Upper lobe of left lung (tissue), 4 donors: ENCODE data around the gene FMC1.

Experiments used
- EP300 ChIP-seq, 4 donors: sonication (generic); formaldehyde crosslinking; IDR thresholded peaks; one replicate each; pipeline ENCODE4 v1.5.1; 2017; ENCODE audit warnings: antibody characterized with exemption in 4 of 4, control low read depth in 2 of 4
- POLR2A ChIP-seq, 4 donors: fragments of 450-650 bp; IDR thresholded peaks; one replicate each; pipeline ENCODE4 v1.5.1; 2016 to 2017; ENCODE audit warnings: antibody characterized with exemption in 4 of 4, mild to moderate bottlenecking in 2 of 4
- POLR2AphosphoS5 ChIP-seq, 2 donors: sonication (generic); formaldehyde crosslinking; IDR thresholded peaks; one replicate each; pipeline ENCODE4 v1.5.1; 2017; ENCODE audit warnings: antibody characterized with exemption in 2 of 2
- TF ChIP-seq, protein P1 (sequence below), 6 experiments: fragments of 450-650 bp in 4 of 6; fragments of 200-600 bp in 2 of 6; sonication (generic) in 2 of 6; IDR thresholded peaks; one replicate each; pipeline ENCODE4 v1.5.1; 2016 to 2019; ENCODE audit warnings: antibody characterized with exemption in 6 of 6

DNA sequence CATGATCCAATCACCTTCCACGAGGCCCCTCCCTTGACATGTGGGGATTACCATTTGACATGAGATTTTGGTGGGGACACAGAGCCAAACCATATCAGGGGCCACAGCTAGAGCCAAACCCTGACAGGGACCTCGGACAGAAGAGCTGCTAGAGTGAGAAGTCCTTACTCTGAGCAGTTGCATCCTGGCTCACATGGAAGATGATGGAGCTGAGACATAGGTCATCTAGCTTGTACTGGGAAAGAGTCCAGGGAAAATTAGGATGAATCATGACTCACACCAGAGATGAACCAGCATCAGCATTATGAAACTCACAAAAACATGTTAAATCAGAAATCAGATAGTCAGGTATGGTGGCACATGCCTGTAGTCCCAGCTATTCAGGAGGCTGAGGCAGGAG, 12.8 kb upstream of the FMC1 start:
- TF ChIP-seq, protein P1, sequence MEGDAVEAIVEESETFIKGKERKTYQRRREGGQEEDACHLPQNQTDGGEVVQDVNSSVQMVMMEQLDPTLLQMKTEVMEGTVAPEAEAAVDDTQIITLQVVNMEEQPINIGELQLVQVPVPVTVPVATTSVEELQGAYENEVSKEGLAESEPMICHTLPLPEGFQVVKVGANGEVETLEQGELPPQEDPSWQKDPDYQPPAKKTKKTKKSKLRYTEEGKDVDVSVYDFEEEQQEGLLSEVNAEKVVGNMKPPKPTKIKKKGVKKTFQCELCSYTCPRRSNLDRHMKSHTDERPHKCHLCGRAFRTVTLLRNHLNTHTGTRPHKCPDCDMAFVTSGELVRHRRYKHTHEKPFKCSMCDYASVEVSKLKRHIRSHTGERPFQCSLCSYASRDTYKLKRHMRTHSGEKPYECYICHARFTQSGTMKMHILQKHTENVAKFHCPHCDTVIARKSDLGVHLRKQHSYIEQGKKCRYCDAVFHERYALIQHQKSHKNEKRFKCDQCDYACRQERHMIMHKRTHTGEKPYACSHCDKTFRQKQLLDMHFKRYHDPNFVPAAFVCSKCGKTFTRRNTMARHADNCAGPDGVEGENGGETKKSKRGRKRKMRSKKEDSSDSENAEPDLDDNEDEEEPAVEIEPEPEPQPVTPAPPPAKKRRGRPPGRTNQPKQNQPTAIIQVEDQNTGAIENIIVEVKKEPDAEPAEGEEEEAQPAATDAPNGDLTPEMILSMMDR (IDR thresholded peaks at IDR 0.05), result no peak
- TF ChIP-seq POLR2AphosphoS5 (IDR thresholded peaks at IDR 0.05) (no peak), EP300 (IDR thresholded peaks at IDR 0.05) (no peak), POLR2A (IDR thresholded peaks at IDR 0.05) (no peak)
